HFF-Myc (cell line): ENCODE data around the gene S100A2.
"Not testable (repeated sequence)": the region's sequence is repeated elsewhere in the genome, so short reads cannot be mapped to it uniquely, and the experiment has no call there.

Experiments used
- DNase-seq: peaks from one replicate; pipeline ENCODE4 v3.0.0-alpha.2; 2011; ENCODE audit warnings: low read depth; ENCODE audit errors: extremely low read depth
- H3K4me3 ChIP-seq: replicated peaks from 2 replicates; pipeline ENCODE4 v1.5.1; 2011; ENCODE audit warnings: low read depth, mild to moderate bottlenecking, control low read depth, low read length
- CTCF ChIP-seq: IDR thresholded peaks from 2 replicates; pipeline ENCODE4 v1.5.1; 2012; ENCODE audit warnings: mild to moderate bottlenecking, low read depth, low read length, control low read depth; ENCODE audit errors: missing control alignments

The S100A2 gene

GRCh38 chr1:153525088-153525728 lies 40.4 kb downstream of the S100A2 start:
- TF ChIP-seq CTCF: no peak
- H3K4me3 ChIP-seq: no peak overlapping the region
- DNase-seq: no peak

- DNase-seq, H3K4me3 ChIP-seq: not testable (repeated sequence)
Observed at GRCh38 chr1:153522353-153523048, 43.1 kb downstream of the S100A2 start.

- DNase-seq, H3K4me3 ChIP-seq: not testable (repeated sequence)
Observed at GRCh38 chr1:153521808-153522207, 43.8 kb downstream of the S100A2 start.

GRCh38 chr1:153520818-153521476 lies 44.7 kb downstream of the S100A2 start:
- TF ChIP-seq CTCF: no peak
- DNase-seq: no peak
- no peak overlapping the region for H3K4me3 ChIP-seq

GRCh38 chr1:153520137-153520691 lies 45.4 kb downstream of the S100A2 start:
- DNase-seq, H3K4me3 ChIP-seq: not testable (repeated sequence)

- no peak for TF ChIP-seq CTCF
- no peak for DNase-seq
Observed at GRCh38 chr1:153519242-153519641, 46.4 kb downstream of the S100A2 start.

GRCh38 chr1:153515504-153516394 lies 49.9 kb downstream of the S100A2 start:
- no peak overlapping the region for H3K4me3 ChIP-seq
- no peak for TF ChIP-seq CTCF
- no peak for DNase-seq

More at GRCh38 chr1:153519242-153519641, 46.4 kb downstream of the S100A2 start:
- H3K4me3 ChIP-seq: no peak overlapping the region
